Measurements from ENCODE around the gene STS. TPM values are rescaled to one million over a fixed set of nuclear protein-coding genes. Genes with fewer than 3 reads are reported as not detected.

STS gene
- total RNA-seq, 1 donor from 2014 or later, result 18.3 TPM

Small RNAs within 50 kb of the gene (microRNA-seq; reads per million reads assigned to microRNA genes)
- not detected for gene MIR4767

Other genes starting within 250 kb of the STS start
- gene PUDP, start 441 bp downstream of the STS start, total RNA-seq (ENCODE audit: low replicate concordance), result 63.6 and 75.9 TPM in 2 replicates

Data from type B pancreatic cell (in vitro differentiated cells).